Measurements from ENCODE around the gene CMBL. TPM values are rescaled to one million over a fixed set of nuclear protein-coding genes. Genes with fewer than 3 reads are reported as not detected.

Gene CMBL
- total RNA-seq, 1 donor from 2014 or later, result 24.8 TPM

- no peak for DNase-seq (ENCODE audit: low spot score in 2 of 2, unreplicated experiment in 2 of 2)
- Mint-ChIP-seq H3K36me3 (no peaks in the 10 kb centered on the region), H3K4me1 (peaks cover 29% of the 10 kb centered on the region)
Observed at GRCh38 chr5:10330511-10331230, 23.0 kb upstream of the CMBL start.

GRCh38 chr5:10329820-10330481 is 22.2 kb upstream of the CMBL start:
- H3K4me3 Mint-ChIP-seq, result no peak overlapping the region
- H3K27ac Mint-ChIP-seq, result no peak overlapping the region
- TF ChIP-seq CTCF (IDR thresholded peaks at IDR 0.05; ENCODE audit: unreplicated experiment), result no peak
- peaks cover 56% of the 10 kb centered on the region for H3K27me3 Mint-ChIP-seq (ENCODE audit: low read depth)
- no peak for DNase-seq (ENCODE audit: low spot score in 2 of 2, unreplicated experiment in 2 of 2)
- no peaks in the 10 kb centered on the region for H3K9me3 Mint-ChIP-seq
- peaks cover 29% of the 10 kb centered on the region for H3K4me1 Mint-ChIP-seq
- H3K36me3 Mint-ChIP-seq, result no peaks in the 10 kb centered on the region

More at GRCh38 chr5:10330511-10331230, 23.0 kb upstream of the CMBL start:
- Mint-ChIP-seq H3K4me3 (no peak overlapping the region), H3K9me3 (no peaks in the 10 kb centered on the region), H3K27me3 (ENCODE audit: low read depth) (peaks cover 63% of the 10 kb centered on the region), H3K27ac (no peak overlapping the region)
- no peak for TF ChIP-seq CTCF (IDR thresholded peaks at IDR 0.05; ENCODE audit: unreplicated experiment)

- no peak overlapping the region for H3K4me3 Mint-ChIP-seq
- peaks cover 51% of the 10 kb centered on the region for H3K27me3 Mint-ChIP-seq (ENCODE audit: low read depth)
- peaks cover 29% of the 10 kb centered on the region for H3K4me1 Mint-ChIP-seq
- DNase-seq (ENCODE audit: low spot score in 2 of 2, unreplicated experiment in 2 of 2), result no peak
- H3K9me3 Mint-ChIP-seq, result no peaks in the 10 kb centered on the region
- H3K36me3 Mint-ChIP-seq, result no peaks in the 10 kb centered on the region
- H3K27ac Mint-ChIP-seq, result no peak overlapping the region
- TF ChIP-seq CTCF (IDR thresholded peaks at IDR 0.05; ENCODE audit: unreplicated experiment), result no peak
Observed at GRCh38 chr5:10329446-10329819, 21.7 kb upstream of the CMBL start.

GRCh38 chr5:10328323-10328722 is 20.6 kb upstream of the CMBL start:
- H3K27ac Mint-ChIP-seq, result no peak overlapping the region
- H3K4me3 Mint-ChIP-seq, result no peak overlapping the region
- H3K4me1 Mint-ChIP-seq, result peaks cover 29% of the 10 kb centered on the region
- peaks cover 41% of the 10 kb centered on the region for H3K27me3 Mint-ChIP-seq (ENCODE audit: low read depth)
- DNase-seq (ENCODE audit: low spot score in 2 of 2, unreplicated experiment in 2 of 2), result no peak
- no peak for TF ChIP-seq CTCF (IDR thresholded peaks at IDR 0.05; ENCODE audit: unreplicated experiment)
- H3K36me3 Mint-ChIP-seq, result no peaks in the 10 kb centered on the region
- H3K9me3 Mint-ChIP-seq, result no peaks in the 10 kb centered on the region

GRCh38 chr5:10324518-10325370 is 17.0 kb upstream of the CMBL start:
- Mint-ChIP-seq H3K27me3 (ENCODE audit: low read depth) (peaks cover 8% of the 10 kb centered on the region), H3K4me1 (peaks cover 3% of the 10 kb centered on the region), H3K27ac (no peak overlapping the region), H3K36me3 (no peaks in the 10 kb centered on the region), H3K9me3 (no peaks in the 10 kb centered on the region), H3K4me3 (no peak overlapping the region)
- TF ChIP-seq CTCF (IDR thresholded peaks at IDR 0.05; ENCODE audit: unreplicated experiment), result no peak
- no peak for DNase-seq (ENCODE audit: low spot score in 2 of 2, unreplicated experiment in 2 of 2)

Measured in mesothelial cell of epicardium (in vitro differentiated cells).